Left ventricle myocardium superior (tissue), 1 donor: Measurements from ENCODE around the gene CCDC3. TPM values are rescaled to one million over a fixed set of nuclear protein-coding genes. Genes with fewer than 3 reads are reported as not detected.

Source experiments
- ATAC-seq: fragments of 200-7000 bp; cut with Tn5 transposase; one replicate; pipeline ENCODE4 v1.9.1; 2020; ENCODE audit warnings: mild to moderate bottlenecking, moderate library complexity
- DNase-seq: peaks from one replicate; pipeline ENCODE4 v3.0.0-alpha.2; 2020
- intact Hi-C: fragments of 100-400 bp; cut with micrococcal nuclease; formaldehyde crosslinking; loops from one replicate; pipeline ENCODE4 v1.11.0; 2022
- total RNA-seq: library from RNA; stranded (reverse); fragmentation: NEBNext Ultra II Directional; extraction: Animal tissue kit (Norgen Biotek cat#: 25700); gene quantifications from one replicate; pipeline ENCODE4 v1.2.1, GENCODE V29; 2021
- donor health status: DM: no; HTN: yes; CAD: no; lungs with severe emphysema.

CCDC3 gene
- total RNA-seq, 1 donor from 2014 or later: 2.4 TPM

- DNase-seq (no peak), ATAC-seq (no peak)
- intact Hi-C loops: no loop called here
Observed at GRCh38 chr10:12940791-12941190, 60.7 kb downstream of the CCDC3 start.

DNA sequence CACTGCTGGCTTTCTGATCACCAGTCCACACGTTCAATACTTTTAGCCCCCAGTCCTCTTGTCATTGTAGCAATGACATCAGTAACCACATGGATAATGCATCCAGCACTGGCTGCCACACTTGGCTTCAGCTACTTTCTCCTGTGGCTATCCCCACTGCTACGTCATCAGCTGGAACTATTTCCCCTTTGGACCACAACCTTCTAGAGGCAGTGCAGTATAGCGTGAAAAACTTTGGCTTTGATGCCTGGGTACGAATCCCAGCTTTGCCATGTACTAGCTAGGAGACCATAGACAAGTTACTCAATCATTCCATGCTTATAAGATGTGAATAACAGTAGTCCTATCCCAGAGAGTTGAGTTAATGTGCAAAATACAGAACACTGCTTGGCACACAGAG is 63.2 kb downstream of the CCDC3 start:
- ATAC-seq (no peak), DNase-seq (no peak)
- intact Hi-C loops: no loop called here

DNA sequence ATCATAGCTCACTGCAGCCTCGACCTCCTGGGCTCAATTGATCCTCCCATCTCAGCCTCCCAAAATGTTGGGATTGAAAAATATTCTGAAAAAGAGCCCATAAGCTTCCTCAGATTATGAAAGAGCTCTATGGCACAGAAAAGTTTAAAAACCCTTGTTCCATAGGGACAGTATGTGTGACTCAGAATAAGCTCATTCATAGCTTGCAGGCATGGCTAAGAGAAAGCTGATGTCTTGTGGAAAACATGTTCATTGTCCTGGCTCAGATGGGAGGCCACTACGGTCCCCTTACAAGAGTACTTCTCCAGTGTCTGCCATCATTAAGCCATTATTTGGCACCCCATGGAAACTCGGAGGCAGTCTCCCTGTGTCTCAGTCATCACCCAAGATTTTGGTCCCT is 64.0 kb downstream of the CCDC3 start:
- ATAC-seq (no peak), DNase-seq (no peak)
- intact Hi-C loops: no loop called here

DNA sequence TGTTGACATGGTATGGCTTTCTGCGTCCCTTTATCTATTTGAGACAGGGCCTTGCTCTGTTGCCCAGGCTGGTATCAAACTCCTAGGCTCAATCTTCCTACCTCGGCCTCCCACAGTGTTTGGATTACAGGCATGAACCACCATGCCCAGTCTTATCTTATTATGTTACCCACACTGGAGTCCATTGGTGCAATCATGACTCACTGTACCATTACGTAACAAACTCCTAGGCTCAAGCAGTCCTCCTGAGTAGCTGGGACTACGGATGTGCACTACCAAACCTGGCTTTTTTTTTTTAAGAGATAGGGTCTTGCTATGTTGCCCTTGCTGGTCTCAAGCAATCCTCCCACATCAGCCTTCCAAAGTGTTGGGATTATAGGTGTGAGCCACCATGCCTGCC is 66.7 kb downstream of the CCDC3 start:
- DNase-seq: no peak
- ATAC-seq: no peak
- intact Hi-C loops: no loop called here

- intact Hi-C loops: no loop called here
- ATAC-seq (no peak), DNase-seq (no peak)
Observed at GRCh38 chr10:12929381-12929780, 72.1 kb downstream of the CCDC3 start.

GRCh38 chr10:12928571-12928970 is 72.9 kb downstream of the CCDC3 start:
- DNase-seq (no peak), ATAC-seq (no peak)
- intact Hi-C loops: no loop called here

DNA sequence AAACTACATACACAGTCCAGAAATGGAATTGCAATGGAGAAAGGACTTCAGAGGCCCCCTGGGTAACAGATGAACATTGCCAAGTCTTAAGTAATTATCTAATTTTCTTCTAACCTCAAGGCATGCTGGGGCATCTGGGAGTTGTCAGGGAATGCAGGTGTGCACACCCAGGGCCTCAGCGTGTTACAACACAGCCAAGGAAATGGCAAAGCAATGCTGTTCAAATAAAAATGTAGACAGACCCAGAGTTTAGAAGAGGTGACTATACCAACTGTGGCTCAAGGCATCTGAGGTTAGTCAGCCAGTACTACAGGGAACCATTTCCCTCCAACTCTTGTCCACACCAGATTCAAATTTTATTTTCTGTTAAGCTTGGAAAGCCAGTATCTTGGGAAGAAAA is 73.6 kb downstream of the CCDC3 start:
- intact Hi-C loops: no loop called here
- ATAC-seq (no peak), DNase-seq (no peak)

DNA sequence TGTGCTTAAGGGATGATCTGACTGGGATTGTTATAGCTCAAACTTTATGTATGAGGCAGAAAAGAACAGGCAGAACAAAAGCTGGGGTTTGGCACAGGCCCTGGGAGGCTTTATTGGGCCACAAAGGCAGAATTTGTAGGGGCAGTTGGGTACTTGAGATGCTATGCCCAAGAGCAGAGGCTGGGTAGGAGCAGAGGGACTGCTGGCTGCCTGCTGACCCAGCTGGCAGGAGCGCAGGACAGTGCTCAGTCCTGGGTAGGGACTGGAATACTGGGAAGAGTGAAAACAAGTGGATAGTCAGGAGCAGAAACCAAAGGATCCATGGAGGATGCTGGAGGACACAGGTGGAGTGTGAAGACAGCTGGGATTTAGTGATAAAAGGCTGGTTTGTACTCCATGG is 75.7 kb downstream of the CCDC3 start:
- no peak for ATAC-seq
- DNase-seq: no peak
- intact Hi-C loops: no loop called here

- ATAC-seq (no peak), DNase-seq (no peak)
- intact Hi-C loops: no loop called here
Observed at GRCh38 chr10:12924911-12925310, 76.6 kb downstream of the CCDC3 start.

GRCh38 chr10:12922117-12922900 is 79.2 kb downstream of the CCDC3 start:
- intact Hi-C loops: no loop called here
- no peak for ATAC-seq

GRCh38 chr10:12921163-12921562 is 80.3 kb downstream of the CCDC3 start:
- DNase-seq (no peak), ATAC-seq (no peak)
- intact Hi-C loops: no loop called here

More at GRCh38 chr10:12922117-12922900, 79.2 kb downstream of the CCDC3 start:
- no peak for DNase-seq

DNA sequence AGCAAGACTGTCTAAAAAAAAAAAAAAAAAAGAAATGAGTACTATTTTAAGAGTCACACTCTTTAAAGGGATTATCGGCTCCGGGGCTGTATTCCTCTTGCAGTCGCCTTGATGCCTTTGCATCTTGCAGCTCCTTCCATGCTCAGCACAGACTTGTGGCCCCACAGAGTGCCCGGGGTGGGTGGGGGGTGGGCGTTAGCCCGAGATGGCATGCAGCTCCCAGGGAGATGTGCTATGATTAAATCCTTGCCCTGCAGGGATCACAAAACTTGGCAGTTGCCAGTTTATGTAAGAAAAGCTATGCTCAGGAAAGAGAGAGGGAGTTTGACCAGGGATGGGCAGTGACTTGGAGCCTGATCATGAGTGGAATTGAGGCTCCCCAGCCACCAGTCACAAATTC is 81.9 kb downstream of the CCDC3 start:
- intact Hi-C loops: no loop called here
- ATAC-seq: no peak

GRCh38 chr10:12916587-12916986 is 84.9 kb downstream of the CCDC3 start:
- ATAC-seq (no peak), DNase-seq (no peak)
- intact Hi-C loops: no loop called here

More for the DNA sequence above, 81.9 kb downstream of the CCDC3 start:
- DNase-seq: no peak

DNA sequence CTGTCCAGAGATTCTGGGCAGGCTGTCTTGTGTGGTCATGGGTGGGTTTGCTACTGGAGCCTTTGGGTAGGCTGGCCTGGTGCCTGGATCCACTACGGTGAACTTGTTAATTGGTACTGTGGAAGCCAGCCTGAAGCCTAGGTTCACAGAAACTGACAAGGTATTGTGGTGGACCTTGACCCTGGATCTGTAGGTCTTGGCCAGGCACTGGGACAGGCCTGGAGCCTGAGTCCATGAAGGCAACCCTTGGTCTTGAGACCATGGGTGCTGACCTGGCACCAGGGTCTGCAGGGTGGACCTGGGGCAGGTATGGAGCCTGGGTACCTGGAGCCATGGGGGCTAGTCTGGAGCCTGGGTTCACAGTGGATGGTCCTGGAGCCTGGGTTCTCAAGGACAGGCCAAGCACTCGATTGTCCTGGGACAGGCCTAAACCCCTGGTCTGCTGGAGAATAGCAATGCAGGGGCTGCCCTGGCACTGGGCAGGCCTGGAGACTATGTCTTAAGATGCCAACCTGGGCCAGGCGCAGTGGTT is 85.8 kb downstream of the CCDC3 start:
- DNase-seq: no peak
- no peak for ATAC-seq
- intact Hi-C loops: no loop called here

- ATAC-seq (no peak), DNase-seq (no peak)
- intact Hi-C loops: no loop called here
Observed at GRCh38 chr10:12914111-12914510, 87.4 kb downstream of the CCDC3 start.

DNA sequence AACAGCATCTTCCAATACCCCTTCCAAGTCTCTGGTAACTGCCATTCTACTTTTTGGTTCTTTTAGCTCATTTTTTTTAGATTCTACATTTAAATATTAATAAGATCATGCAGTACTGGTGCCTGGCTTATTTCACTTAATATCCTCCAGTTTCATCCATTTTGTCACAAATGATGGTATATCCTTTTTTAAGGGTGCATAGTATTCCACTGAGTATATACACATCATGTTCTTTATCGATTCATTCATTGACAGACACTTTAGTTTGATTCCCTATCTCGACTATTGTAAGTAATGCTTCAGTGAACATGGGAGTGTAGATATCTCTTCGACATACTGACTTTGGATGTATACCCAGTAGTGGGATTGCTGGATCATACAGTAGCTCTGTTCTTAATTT is 89.7 kb downstream of the CCDC3 start:
- DNase-seq (no peak), ATAC-seq (no peak)
- intact Hi-C loops: no loop called here

GRCh38 chr10:12910835-12911234 is 90.7 kb downstream of the CCDC3 start:
- ATAC-seq: no peak
- no peak for DNase-seq
- intact Hi-C loops: no loop called here

DNA sequence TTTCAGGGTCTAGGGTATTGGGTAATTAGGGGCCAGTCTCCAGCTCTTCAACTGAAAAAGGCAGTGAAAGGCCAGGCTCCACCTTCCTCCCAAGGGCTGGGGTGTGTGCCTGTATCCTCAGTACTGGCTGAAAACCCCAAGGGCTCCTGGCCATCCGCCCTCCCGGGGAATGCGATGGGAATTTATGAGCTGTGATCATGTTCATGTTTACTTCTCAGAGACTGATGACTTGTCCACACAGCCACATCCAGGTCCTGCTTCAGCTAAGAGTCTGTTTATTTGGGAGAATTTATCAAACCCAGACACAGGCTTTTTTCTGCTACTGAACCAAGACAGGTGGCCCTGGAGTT is 91.7 kb downstream of the CCDC3 start:
- no peak for ATAC-seq
- no peak for DNase-seq
- intact Hi-C loops: no loop called here

DNA sequence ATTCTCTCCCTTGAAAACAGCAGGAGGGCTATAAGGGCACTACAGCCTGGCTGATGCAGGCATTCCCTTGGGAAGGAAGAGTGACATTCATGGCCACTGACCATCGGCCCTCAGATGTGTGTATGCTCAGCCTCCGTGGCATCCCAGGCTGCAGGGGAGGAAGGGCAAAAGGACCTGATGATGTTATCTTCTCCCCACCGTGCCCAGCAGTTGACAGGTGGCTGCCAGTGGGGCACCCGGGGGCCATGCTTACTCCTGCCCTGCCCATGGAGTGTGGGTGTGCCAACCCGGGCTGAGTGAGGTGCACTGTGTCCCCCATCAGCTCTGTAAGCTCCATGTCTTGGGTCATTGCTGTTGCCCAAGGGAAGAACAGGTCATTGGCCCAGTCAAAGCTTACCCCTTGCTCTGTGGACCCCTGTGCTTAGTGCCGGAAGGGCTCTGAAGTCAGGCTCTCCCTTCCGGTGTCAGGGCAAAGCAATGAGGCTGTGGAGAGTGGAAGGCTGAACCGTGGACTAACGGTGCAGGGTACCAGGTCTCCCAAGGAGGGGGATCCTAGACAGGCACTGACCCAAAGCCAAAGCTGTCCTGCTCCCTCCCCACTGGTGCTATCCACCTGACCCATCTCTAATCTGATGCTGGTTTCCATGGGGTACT is 92.2 kb downstream of the CCDC3 start:
- ATAC-seq: no peak
- no peak for DNase-seq
- intact Hi-C loops: no loop called here

GRCh38 chr10:12908773-12909172 is 92.7 kb downstream of the CCDC3 start:
- intact Hi-C loops: no loop called here
- ATAC-seq (no peak), DNase-seq (no peak)

DNA sequence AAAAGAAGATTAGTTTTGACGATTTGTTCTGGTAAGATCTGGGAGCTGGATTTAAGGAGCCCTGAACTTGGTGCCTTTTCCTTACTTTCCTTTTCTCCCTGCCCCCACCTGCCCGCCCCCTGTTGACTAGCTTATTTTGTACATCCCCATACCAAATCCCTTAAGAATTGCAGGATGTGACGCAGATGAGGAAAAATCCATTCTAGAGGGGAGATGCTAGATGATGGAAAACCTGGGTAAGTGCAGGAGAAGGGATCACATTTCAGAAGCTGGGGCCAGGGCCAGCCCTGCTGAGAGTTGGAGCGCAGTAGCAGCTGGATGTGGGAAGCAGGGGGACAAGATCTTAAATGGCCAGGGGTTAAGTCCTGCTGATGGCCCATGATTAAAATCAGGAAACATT is 93.9 kb downstream of the CCDC3 start:
- intact Hi-C loops: no loop called here
- no peak for ATAC-seq
- DNase-seq: no peak
